GM23338 (cell line): Measurements from ENCODE around the gene TAF7L. TPM values are rescaled to one million over a fixed set of nuclear protein-coding genes. Genes with fewer than 3 reads are reported as not detected.

ENCODE experiments used
- ATAC-seq: fragments of 200-7000 bp; cut with Tn5 transposase; 3 replicates; pipeline ENCODE4 v1.9.1; 2020
- DNase-seq: peaks from one replicate; pipeline ENCODE4 v3.0.0-alpha.2; 2015; ENCODE audit warnings: low spot score
- H2AFZ ChIP-seq: fragments of 200-600 bp; sonication (generic); 2 replicates; pipeline ENCODE4 v1.8.0; 2016; ENCODE audit warnings: antibody characterized with exemption, mild to moderate bottlenecking, moderate library complexity
- H3F3A ChIP-seq: fragments of 200-600 bp; sonication (generic); replicated peaks from 2 replicates; pipeline ENCODE4 v1.8.0; 2017; ENCODE audit warnings: antibody characterized with exemption, mixed run types, low read depth
- H3K27ac ChIP-seq: fragments of 200-600 bp; sonication (generic); 2 replicates; pipeline ENCODE4 v1.6.1; 2016; ENCODE audit warnings: low read depth
- H3K27me3 ChIP-seq: fragments of 200-600 bp; sonication (generic); 2 replicates; pipeline ENCODE4 v1.8.0; 2016; ENCODE audit warnings: mild to moderate bottlenecking, mixed run types, moderate library complexity; ENCODE audit not compliant: insufficient read depth
- H3K36me3 ChIP-seq: fragments of 200-600 bp; sonication (generic); 2 replicates; pipeline ENCODE4 v1.8.0; 2016; ENCODE audit warnings: mild to moderate bottlenecking; ENCODE audit not compliant: insufficient read depth
- H3K4me1 ChIP-seq: fragments of 200-600 bp; sonication (generic); 2 replicates; pipeline ENCODE4 v1.8.0; 2016; ENCODE audit warnings: mild to moderate bottlenecking, moderate library complexity; ENCODE audit not compliant: insufficient read depth
- H3K4me2 ChIP-seq: fragments of 200-600 bp; sonication (generic); 2 replicates; pipeline ENCODE4 v1.7.1; 2017; ENCODE audit warnings: mixed run types
- H3K4me3 ChIP-seq: fragments of 200-600 bp; sonication (generic); 2 replicates; pipeline ENCODE4 v1.6.1; 2016; ENCODE audit warnings: mixed run types
- H3K79me2 ChIP-seq: fragments of 200-600 bp; sonication (generic); replicated peaks from 2 replicates; pipeline ENCODE4 v1.8.0; 2017; ENCODE audit warnings: mild to moderate bottlenecking; ENCODE audit not compliant: insufficient read depth
- H3K9me2 ChIP-seq: fragments of 200-600 bp; sonication (generic); 2 replicates; pipeline ENCODE4 v1.8.0; 2017; ENCODE audit not compliant: insufficient read depth
- H4K20me1 ChIP-seq: fragments of 200-600 bp; sonication (generic); replicated peaks from 2 replicates; pipeline ENCODE4 v1.8.0; 2017; ENCODE audit warnings: mild to moderate bottlenecking; ENCODE audit not compliant: insufficient read depth
- H3K27ac Mint-ChIP-seq: 2 replicates; pipeline ENCODE4 v1.8.0; 2020; ENCODE audit warnings: inconsistent platforms, mild to moderate bottlenecking, moderate library complexity, mixed read lengths
- H3K27me3 Mint-ChIP-seq: 3 replicates; pipeline ENCODE4 v1.8.0; 2022; ENCODE audit warnings: low read depth, mild to moderate bottlenecking, moderate library complexity, mixed read lengths, inconsistent platforms; ENCODE audit not compliant: insufficient read depth, poor library complexity
- H3K36me3 Mint-ChIP-seq: 3 replicates; pipeline ENCODE4 v1.8.0; 2021; ENCODE audit warnings: low read depth, mild to moderate bottlenecking, inconsistent platforms, moderate library complexity, mixed read lengths
- H3K4me1 Mint-ChIP-seq: 3 replicates; pipeline ENCODE4 v1.8.0; 2020; ENCODE audit warnings: mild to moderate bottlenecking, inconsistent platforms, mixed read lengths
- H3K4me3 Mint-ChIP-seq: 3 replicates; pipeline ENCODE4 v1.8.0; 2021; ENCODE audit warnings: moderate library complexity, mild to moderate bottlenecking, inconsistent platforms, mixed read lengths
- H3K9me3 Mint-ChIP-seq: 3 replicates; pipeline ENCODE4 v1.8.0; 2020; ENCODE audit warnings: moderate library complexity, mild to moderate bottlenecking, inconsistent platforms, mixed read lengths
- CREB1 ChIP-seq: fragments of 250-450 bp; sonication (Bioruptor Pico); IDR thresholded peaks from 2 replicates; pipeline ENCODE4 v1.5.0; 2020; ENCODE audit warnings: low read depth, mild to moderate bottlenecking, moderate library complexity
- CTCF ChIP-seq, 2 experiments: fragments of 200-600 bp in 1 of 2; sonication (generic) in 1 of 2; conservative IDR thresholded peaks; 2 replicates each; pipeline versions ENCODE4 v1.5.1 to v1.6.1; 2016 to 2017; ENCODE audit warnings: antibody characterized with exemption in 2 of 2, low read depth in 2 of 2, mild to moderate bottlenecking in 2 of 2, moderate library complexity in 1 of 2
- EZH2 ChIP-seq: fragments of 200-600 bp; sonication (generic); IDR thresholded peaks from one replicate; pipeline ENCODE4 v1.8.0; 2017; ENCODE audit warnings: antibody characterized with exemption, mild to moderate bottlenecking, low read depth; ENCODE audit not compliant: unreplicated experiment
- EZH2phosphoT487 ChIP-seq: fragments of 200-600 bp; sonication (generic); IDR thresholded peaks from one replicate; pipeline ENCODE4 v1.8.1; 2018; ENCODE audit warnings: antibody characterized with exemption; ENCODE audit not compliant: unreplicated experiment
- JUNB ChIP-seq: IDR thresholded peaks from one replicate; pipeline ENCODE4 v1.6.1; 2016; ENCODE audit warnings: antibody characterized with exemption; ENCODE audit not compliant: unreplicated experiment
- NANOG ChIP-seq: IDR thresholded peaks from 2 replicates; pipeline ENCODE4 v1.6.1; 2016; ENCODE audit warnings: antibody characterized with exemption, borderline replicate concordance
- POLR2AphosphoS5 ChIP-seq: IDR thresholded peaks from 2 replicates; pipeline ENCODE4 v1.6.1; 2016; ENCODE audit warnings: antibody characterized with exemption, low read depth
- STAT1 ChIP-seq: IDR thresholded peaks from one replicate; pipeline ENCODE4 v1.6.1; 2016; ENCODE audit warnings: antibody characterized with exemption; ENCODE audit not compliant: unreplicated experiment
- ZNF114 ChIP-seq: fragments of 250-450 bp; sonication (Bioruptor Pico); IDR thresholded peaks from 2 replicates; pipeline ENCODE4 v1.5.0; 2020; ENCODE audit warnings: mild to moderate bottlenecking, moderate library complexity
- ZNF331 ChIP-seq: fragments of 250-450 bp; sonication (Bioruptor Pico); IDR thresholded peaks from 2 replicates; pipeline ENCODE4 v1.5.0; 2020; ENCODE audit warnings: low read depth, mild to moderate bottlenecking, moderate library complexity
- polyA plus RNA-seq: library from polyadenylated mRNA; unstranded; fragments of >200 nt; fragmentation: Nextera tagmentation; extraction: Ambion mirVana; gene quantifications from 2 replicates; pipeline ENCODE4 v1.2.1, GENCODE V29; 2016
- total RNA-seq: library from RNA; depleted of rRNA; stranded (reverse); fragments of >200 nt; shearing (Covaris generic); gene quantifications from 2 replicates; pipeline ENCODE4 v1.2.3, GENCODE V29; 2014
- TF ChIP-seq, protein P1 (sequence below): IDR thresholded peaks from 2 replicates; pipeline ENCODE4 v1.6.1; 2016; ENCODE audit warnings: antibody characterized with exemption
- TF ChIP-seq, protein P2 (sequence below): fragments of 250-450 bp; sonication (Bioruptor Pico); IDR thresholded peaks from 2 replicates; pipeline ENCODE4 v1.5.0; 2020; ENCODE audit warnings: mild to moderate bottlenecking, moderate library complexity
- TF ChIP-seq, protein P3 (sequence below): IDR thresholded peaks from one replicate; pipeline ENCODE4 v1.6.1; 2018; ENCODE audit warnings: antibody characterized with exemption; ENCODE audit not compliant: unreplicated experiment

The TAF7L gene
- total and polyA plus RNA-seq, 2 experiments from 2014 or later, result 0.66 TPM; not detected in 1

DNA sequence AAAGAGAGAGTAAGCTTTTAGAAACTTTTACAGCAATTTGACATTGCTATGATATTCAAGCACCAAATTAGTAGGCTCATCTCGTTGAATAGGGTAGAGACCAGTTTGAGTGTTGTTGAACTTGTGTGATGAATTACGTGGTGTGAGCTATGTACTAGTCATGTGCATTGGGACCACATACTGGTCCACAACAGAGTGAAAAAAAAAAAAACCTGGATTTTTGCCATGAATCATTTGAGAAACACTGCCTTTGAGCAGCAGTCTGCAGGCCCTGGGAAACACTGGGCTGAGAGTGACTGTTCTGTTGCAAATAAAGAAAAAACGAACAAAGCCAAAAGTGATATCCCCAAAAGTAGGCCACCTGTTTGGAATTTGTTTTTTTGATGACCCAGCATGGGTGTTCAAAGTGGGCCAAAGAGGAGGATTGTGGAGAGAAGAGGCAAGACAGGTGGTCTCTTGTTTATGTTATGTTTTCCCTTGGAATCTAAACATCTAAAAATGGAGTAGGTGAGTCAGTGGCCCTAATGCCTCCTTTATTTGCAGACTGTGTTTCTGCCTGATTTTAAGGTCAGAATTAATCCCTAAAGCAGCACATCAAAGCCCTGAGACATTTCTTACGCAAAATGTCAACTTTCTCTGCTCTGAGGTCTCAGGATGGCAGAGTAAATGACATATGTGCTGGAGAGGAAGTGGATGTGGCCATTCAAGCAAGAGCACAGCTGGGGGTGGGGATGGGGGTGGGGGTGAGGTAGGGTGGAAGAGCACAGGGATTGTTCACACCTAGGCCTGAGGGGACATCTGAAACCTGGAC is 33.5 kb downstream of the TAF7L start:
- Mint-ChIP-seq H3K4me1 (peaks cover 3% of the 10 kb centered on the region; the same call in 2 of the 3 replicates), H3K36me3 (no peaks in the 10 kb centered on the region), H3K4me3 (no peak overlapping the region), H3K27me3 (peaks cover 4% of the 10 kb centered on the region), H3K9me3 (no peaks in the 10 kb centered on the region), H3K27ac (no peak overlapping the region)
- H4K20me1 ChIP-seq, result no peaks in the 10 kb centered on the region
- no peak for TF ChIP-seq POLR2AphosphoS5
- TF ChIP-seq JUNB, result no peak
- no peak for TF ChIP-seq STAT1
- no peak for TF ChIP-seq EZH2phosphoT487
- TF ChIP-seq EZH2, result no peak
- TF ChIP-seq, protein P1, sequence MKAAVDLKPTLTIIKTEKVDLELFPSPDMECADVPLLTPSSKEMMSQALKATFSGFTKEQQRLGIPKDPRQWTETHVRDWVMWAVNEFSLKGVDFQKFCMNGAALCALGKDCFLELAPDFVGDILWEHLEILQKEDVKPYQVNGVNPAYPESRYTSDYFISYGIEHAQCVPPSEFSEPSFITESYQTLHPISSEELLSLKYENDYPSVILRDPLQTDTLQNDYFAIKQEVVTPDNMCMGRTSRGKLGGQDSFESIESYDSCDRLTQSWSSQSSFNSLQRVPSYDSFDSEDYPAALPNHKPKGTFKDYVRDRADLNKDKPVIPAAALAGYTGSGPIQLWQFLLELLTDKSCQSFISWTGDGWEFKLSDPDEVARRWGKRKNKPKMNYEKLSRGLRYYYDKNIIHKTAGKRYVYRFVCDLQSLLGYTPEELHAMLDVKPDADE, result no peak
- TF ChIP-seq, protein P2, sequence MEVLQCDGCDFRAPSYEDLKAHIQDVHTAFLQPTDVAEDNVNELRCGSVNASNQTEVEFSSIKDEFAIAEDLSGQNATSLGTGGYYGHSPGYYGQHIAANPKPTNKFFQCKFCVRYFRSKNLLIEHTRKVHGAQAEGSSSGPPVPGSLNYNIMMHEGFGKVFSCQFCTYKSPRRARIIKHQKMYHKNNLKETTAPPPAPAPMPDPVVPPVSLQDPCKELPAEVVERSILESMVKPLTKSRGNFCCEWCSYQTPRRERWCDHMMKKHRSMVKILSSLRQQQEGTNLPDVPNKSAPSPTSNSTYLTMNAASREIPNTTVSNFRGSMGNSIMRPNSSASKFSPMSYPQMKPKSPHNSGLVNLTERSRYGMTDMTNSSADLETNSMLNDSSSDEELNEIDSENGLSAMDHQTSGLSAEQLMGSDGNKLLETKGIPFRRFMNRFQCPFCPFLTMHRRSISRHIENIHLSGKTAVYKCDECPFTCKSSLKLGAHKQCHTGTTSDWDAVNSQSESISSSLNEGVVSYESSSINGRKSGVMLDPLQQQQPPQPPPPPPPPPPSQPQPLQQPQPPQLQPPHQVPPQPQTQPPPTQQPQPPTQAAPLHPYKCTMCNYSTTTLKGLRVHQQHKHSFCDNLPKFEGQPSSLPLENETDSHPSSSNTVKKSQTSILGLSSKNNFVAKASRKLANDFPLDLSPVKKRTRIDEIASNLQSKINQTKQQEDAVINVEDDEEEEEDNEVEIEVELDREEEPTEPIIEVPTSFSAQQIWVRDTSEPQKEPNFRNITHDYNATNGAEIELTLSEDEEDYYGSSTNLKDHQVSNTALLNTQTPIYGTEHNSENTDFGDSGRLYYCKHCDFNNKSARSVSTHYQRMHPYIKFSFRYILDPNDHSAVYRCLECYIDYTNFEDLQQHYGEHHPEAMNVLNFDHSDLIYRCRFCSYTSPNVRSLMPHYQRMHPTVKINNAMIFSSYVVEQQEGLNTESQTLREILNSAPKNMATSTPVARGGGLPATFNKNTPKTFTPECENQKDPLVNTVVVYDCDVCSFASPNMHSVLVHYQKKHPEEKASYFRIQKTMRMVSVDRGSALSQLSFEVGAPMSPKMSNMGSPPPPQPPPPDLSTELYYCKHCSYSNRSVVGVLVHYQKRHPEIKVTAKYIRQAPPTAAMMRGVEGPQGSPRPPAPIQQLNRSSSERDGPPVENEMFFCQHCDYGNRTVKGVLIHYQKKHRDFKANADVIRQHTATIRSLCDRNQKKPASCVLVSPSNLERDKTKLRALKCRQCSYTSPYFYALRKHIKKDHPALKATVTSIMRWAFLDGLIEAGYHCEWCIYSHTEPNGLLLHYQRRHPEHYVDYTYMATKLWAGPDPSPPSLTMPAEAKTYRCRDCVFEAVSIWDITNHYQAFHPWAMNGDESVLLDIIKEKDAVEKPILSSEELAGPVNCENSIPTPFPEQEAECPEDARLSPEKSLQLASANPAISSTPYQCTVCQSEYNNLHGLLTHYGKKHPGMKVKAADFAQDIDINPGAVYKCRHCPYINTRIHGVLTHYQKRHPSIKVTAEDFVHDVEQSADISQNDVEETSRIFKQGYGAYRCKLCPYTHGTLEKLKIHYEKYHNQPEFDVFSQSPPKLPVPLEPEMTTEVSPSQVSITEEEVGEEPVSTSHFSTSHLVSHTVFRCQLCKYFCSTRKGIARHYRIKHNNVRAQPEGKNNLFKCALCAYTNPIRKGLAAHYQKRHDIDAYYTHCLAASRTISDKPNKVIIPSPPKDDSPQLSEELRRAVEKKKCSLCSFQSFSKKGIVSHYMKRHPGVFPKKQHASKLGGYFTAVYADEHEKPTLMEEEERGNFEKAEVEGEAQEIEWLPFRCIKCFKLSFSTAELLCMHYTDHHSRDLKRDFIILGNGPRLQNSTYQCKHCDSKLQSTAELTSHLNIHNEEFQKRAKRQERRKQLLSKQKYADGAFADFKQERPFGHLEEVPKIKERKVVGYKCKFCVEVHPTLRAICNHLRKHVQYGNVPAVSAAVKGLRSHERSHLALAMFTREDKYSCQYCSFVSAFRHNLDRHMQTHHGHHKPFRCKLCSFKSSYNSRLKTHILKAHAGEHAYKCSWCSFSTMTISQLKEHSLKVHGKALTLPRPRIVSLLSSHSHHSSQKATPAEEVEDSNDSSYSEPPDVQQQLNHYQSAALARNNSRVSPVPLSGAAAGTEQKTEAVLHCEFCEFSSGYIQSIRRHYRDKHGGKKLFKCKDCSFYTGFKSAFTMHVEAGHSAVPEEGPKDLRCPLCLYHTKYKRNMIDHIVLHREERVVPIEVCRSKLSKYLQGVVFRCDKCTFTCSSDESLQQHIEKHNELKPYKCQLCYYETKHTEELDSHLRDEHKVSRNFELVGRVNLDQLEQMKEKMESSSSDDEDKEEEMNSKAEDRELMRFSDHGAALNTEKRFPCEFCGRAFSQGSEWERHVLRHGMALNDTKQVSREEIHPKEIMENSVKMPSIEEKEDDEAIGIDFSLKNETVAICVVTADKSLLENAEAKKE (CRISPR knock-in tag), result no peak
- no peak for TF ChIP-seq NANOG
- no peak for TF ChIP-seq CTCF (conservative IDR thresholded peaks at IDR 0.05; ENCODE audit: low read depth in 2 of 2)
- TF ChIP-seq ZNF331, result no peak
- no peak for TF ChIP-seq CREB1
- TF ChIP-seq ZNF114 (CRISPR knock-in tag), result no peak
- TF ChIP-seq, protein P3, sequence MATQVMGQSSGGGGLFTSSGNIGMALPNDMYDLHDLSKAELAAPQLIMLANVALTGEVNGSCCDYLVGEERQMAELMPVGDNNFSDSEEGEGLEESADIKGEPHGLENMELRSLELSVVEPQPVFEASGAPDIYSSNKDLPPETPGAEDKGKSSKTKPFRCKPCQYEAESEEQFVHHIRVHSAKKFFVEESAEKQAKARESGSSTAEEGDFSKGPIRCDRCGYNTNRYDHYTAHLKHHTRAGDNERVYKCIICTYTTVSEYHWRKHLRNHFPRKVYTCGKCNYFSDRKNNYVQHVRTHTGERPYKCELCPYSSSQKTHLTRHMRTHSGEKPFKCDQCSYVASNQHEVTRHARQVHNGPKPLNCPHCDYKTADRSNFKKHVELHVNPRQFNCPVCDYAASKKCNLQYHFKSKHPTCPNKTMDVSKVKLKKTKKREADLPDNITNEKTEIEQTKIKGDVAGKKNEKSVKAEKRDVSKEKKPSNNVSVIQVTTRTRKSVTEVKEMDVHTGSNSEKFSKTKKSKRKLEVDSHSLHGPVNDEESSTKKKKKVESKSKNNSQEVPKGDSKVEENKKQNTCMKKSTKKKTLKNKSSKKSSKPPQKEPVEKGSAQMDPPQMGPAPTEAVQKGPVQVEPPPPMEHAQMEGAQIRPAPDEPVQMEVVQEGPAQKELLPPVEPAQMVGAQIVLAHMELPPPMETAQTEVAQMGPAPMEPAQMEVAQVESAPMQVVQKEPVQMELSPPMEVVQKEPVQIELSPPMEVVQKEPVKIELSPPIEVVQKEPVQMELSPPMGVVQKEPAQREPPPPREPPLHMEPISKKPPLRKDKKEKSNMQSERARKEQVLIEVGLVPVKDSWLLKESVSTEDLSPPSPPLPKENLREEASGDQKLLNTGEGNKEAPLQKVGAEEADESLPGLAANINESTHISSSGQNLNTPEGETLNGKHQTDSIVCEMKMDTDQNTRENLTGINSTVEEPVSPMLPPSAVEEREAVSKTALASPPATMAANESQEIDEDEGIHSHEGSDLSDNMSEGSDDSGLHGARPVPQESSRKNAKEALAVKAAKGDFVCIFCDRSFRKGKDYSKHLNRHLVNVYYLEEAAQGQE, result no peak
- H3F3A ChIP-seq, result no peaks in the 10 kb centered on the region
- H3K4me3 ChIP-seq, result no peak overlapping the region
- H3K36me3 ChIP-seq, result no peaks in the 10 kb centered on the region
- DNase-seq (no peak), ATAC-seq (no peak)
- H3K9me2 ChIP-seq, result no peaks in the 10 kb centered on the region
- H3K27ac ChIP-seq, result no peak overlapping the region
- H3K4me2 ChIP-seq, result no peak overlapping the region
- no peaks in the 10 kb centered on the region for H3K79me2 ChIP-seq
- no peaks in the 10 kb centered on the region for H3K27me3 ChIP-seq
- H3K4me1 ChIP-seq, result no peaks in the 10 kb centered on the region
- H2AFZ ChIP-seq, result no peak overlapping the region
